HEK293T (cell line): ENCODE results near the gene GRM4.

ENCODE experiments used
- BHLHE40 ChIP-seq: fragments of 450-650 bp; IDR thresholded peaks from 2 replicates; pipeline ENCODE4 v1.6.1; 2016; ENCODE audit warnings: mild to moderate bottlenecking, moderate library complexity, borderline replicate concordance
- HDGF ChIP-seq: fragments of 450-650 bp; IDR thresholded peaks from 2 replicates; pipeline ENCODE4 v1.6.1; 2017; ENCODE audit warnings: antibody characterized with exemption, borderline replicate concordance
- ZNF384 ChIP-seq: fragments of 450-650 bp; IDR thresholded peaks from 2 replicates; pipeline ENCODE4 v1.6.1; 2016

DNA sequence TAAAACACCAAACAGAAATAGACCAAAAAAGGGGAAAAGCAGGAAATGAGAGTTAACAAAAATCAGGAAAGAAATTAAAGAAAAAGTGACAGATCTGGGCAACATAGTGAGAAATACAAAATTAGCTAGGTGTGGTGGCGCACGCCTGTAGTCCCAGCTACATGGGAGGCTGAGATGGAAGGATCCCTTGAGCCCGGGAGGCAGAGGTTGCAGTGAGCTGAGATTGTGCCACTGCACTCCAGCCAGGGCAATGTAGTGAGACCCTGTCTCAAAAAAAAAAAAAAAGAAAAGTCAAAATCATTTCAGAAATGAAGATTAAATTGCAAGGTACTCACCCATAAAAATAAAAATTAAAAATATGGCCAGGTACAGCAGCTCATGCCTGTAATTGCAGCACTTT lies 13.0 kb upstream of the GRM4 start:
- no peak for TF ChIP-seq ZNF384
- TF ChIP-seq BHLHE40, result no peak
- TF ChIP-seq HDGF, result no peak
